GM19099 (cell line): ENCODE data around the gene DIP2C.

ENCODE experiments used
- POLR2A ChIP-seq: IDR thresholded peaks from 3 replicates; pipeline ENCODE4 v1.6.1; 2011; ENCODE audit warnings: low read depth; ENCODE audit not compliant: insufficient read length; ENCODE audit errors: extremely low read depth

DIP2C gene

DNA sequence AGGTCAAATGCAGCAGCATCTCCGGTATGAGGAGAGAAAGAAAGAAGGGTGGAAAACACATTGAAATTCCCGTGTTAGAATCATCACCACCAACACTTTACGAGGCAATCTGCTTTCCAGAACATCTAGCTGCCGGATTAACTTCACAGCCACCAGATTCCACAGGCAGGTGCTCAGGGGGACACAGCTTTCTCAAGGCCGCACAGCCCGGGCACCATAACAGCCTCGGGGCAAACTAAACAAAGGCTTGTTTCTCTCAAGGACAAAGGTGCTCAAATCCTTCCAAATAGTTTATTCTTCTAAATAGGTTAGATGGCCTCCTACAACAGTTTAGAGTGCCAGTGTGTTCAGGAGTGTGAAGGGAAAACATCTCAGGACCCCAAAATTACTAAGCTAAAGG lies 156.3 kb downstream of the DIP2C start:
- TF ChIP-seq POLR2A: no peak

DNA sequence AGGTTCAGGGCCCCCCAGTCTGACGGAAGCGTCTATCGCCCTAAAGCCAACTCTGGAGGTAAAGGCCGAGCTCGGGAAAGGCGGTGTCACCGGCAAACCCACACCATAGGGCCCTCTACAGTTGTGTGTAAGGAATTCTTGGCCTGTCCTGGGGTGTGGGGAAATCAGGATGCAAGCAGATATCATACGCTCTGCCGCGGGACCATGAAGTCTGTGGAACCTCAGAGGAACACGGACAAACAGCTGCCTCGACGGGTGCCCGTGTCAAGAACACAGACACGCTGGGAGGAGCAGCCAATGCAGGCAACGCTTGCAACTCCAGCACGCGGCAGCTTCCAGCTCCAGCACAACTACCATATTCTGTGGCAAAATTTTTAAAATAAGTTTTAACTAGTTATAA lies 157.9 kb downstream of the DIP2C start:
- TF ChIP-seq POLR2A: no peak

DNA sequence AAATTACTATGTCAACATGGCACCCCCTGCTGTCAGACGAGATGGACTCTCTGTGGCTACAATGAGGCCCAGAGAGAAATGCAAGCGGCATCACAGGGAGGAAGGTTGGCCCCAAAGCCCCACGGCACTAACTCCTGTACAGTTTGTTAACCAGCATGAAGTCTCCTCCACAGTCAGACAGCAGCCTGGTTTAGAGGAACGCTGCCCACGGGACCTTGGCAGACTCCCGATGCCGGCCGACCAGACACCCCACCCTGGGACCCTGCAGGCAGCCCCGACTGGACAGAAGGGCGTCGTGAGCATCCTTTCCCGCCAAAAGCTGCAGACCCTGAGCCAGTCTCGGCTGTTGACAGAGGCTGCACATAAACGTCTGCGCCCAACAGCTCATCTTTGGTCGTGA lies 158.8 kb downstream of the DIP2C start:
- no peak for TF ChIP-seq POLR2A

DNA sequence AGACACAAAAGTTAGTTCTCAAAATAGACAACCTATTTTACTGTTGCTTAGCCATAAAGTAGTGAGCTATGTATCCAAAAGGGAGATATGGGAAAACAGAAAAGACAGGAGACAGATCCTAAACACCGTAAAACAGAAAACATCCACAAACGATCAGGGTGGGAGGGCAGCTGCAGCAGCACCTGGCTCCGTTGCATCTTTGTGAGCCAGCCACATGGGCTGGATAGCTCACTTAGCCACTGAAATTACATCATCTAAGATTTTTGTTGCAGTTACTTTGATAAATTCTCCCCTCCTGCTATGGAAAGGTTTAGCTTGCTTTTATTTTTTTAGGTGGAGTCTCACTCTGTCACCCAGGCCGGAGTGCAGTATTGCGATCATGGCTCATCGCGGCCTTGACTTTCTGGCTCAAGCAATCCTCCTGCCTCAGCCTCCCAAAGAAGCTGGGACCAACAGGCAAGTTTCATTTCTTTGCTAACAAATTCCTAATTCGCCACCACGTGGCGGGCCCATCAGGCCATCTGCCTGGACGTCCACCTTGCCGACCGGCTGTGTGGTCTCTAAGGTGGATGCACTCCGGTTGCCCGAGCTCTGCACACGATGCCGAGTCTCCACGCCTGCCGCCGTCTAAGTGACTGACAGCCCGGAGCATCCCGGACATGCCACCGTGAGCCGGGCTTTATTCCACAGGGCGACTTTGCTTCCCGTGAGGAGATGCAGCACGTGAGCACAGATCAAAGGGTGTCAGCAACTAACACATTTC lies 159.8 kb downstream of the DIP2C start:
- no peak for TF ChIP-seq POLR2A

DNA sequence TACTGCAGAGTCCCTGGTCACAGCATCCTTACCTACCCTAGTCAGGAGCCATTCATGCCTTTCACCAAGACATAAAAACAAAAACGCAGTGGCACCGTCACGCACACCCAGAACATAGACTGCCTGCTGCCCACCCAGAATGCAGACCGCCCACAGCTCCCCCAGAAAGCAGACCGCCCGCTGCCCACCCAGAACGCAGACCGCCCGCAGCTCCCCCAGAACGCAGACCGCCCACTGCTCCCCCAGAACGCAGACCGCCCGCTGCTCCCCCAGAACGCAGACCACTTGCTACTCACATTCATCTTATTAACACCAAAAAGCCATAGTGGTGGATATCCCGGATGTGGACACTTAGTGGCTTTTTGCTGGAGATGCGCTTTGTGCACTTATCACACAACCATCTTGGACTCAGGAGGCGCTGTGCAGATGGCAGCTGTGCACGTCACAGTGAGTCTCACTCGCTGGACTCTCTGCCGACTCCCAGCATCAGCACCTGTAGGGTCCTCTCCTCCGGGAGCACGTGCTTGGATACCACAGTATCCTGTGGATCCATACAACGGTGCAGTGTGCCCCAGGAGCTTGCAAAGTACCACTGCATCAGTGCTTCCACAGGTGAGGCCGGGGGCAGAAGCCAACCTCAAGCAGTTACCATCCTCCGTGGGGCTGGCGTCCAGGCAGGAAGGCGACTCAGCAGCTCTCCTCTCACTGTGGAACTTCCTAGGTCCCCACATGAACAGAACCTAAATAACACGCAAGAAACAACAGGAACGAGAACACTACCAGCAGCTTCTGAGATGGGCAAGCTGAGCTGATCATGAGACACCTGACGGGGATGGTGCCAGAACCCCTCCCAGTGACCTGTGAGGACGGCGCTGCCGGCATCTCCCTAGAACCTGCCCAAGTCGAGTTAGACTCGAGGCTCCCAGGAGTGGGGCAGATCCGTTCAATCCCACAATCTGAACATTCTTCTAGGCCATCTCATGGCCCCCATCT lies 161.0 kb downstream of the DIP2C start:
- no peak for TF ChIP-seq POLR2A

DNA sequence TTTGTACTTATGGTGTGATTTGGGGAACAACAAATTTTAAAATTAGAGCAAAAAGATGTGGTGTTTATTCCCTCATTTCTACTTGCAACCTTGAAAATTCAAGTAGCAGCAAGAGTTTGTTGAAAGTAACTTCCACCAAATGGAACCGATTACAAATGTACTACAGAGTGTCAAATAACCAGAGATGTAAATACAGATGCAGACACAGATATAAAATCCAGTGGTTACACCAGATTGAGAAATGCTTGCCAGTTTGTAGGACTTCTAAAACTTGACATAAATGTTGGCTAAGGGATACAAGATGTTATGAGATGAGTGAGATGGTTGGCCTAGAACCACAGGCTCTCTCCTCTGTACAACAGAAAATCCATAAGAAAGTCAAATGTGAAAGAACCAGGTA lies 162.1 kb downstream of the DIP2C start:
- TF ChIP-seq POLR2A: no peak

DNA sequence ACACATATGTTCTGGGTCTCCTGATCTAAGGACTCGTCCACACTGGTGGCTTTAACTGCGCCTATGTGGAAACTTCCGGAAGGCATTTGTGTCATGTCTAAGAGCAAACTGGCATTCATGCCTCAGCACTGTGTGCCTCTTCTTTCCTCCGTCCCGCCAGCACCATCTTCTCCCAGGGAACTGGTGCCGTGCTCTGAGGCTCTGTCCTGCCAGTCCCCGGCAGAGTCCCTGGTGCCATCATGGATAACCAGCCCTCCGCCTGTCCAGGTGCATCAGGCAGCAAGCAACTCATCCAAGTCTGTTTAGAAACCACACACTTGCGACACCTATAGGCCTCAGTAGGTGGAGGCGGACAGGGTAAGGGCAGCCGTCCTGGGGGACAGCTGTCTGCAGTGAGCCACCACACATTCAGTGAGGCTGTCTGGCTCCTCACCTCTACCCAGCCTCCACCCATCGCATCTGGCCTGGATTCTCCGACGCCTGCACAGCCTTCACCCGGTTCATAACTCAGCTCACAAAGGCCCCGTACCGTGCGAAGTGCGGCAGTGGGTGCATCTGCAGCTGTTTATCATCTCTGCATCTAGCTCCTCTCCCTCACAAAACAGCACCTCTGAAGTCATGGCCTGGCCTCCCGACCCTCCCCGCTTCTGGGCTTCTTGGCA lies 162.7 kb downstream of the DIP2C start:
- no peak for TF ChIP-seq POLR2A

DNA sequence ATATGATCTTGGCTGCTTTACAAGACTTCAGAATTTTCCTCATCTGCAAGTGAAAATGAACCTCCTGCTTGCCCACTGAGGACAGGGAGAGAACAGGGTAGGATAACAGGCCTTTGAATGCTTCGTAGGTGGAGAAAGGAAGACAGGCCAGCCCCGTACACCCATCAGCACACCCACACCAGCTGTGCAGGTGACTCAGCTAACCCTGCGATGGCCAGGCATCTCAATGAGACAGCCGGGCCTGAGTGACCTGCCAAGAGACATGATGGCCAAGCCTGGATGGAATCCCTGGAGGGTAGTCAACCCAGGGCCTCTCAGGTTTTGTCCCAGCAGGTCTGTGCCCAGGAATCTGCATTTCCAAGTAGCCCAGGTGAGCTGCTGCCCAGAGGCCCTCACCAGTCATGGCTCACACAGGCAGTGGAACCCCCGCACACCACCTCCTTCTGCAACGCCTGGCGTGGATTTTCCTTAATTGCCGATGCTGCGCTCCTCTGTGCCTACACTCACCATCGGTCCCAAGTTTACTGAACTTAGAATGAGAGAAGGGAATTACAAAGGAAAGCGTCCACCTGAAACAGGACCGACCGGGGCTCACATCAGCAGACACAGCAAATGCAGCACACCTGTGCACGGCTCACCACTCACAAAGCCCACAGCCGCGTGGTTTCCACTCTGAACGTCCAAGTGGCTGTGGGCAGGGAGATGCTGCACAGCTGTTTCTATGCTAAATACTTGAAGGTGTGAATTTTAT lies 163.7 kb downstream of the DIP2C start:
- no peak for TF ChIP-seq POLR2A

DNA sequence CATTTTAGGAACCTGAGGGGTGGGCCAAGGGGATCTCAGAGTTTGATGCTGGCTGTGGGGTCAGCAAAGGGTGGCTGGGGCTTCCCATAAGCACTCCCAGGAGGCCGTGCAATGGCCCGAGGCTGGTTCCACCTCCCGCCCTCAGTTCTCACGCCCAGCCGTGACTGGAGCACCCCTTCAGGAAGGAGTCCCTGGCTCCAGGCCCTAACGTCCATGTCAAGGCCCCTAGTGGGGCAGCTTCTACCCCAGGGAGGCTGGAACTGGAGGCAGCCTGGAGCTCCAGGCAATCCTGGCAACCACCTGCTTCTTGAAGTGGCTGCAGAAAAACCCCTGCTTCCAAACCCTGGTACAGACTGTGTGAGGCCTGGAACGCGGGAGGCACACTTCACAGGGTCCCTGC lies 165.5 kb downstream of the DIP2C start:
- TF ChIP-seq POLR2A: no peak

DNA sequence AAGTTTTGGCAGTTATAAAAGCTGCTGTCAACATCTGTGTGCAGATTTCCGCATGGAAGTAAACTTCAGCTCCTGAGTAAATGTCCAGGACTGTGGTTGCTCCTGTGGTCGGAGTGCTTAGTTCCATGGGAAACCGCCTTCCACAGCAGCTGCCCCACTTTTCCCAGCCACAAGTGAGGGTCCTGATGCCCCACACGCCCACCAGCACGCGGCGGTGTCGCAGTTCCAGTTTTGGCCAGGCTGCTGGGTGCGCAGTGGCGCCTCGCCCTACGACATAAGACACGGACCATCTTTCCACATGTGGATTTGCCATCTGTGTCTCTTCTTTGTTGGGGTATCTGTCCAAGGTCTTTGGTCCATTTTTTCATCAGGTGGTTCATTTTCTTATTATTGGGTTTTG lies 167.1 kb downstream of the DIP2C start:
- no peak for TF ChIP-seq POLR2A

DNA sequence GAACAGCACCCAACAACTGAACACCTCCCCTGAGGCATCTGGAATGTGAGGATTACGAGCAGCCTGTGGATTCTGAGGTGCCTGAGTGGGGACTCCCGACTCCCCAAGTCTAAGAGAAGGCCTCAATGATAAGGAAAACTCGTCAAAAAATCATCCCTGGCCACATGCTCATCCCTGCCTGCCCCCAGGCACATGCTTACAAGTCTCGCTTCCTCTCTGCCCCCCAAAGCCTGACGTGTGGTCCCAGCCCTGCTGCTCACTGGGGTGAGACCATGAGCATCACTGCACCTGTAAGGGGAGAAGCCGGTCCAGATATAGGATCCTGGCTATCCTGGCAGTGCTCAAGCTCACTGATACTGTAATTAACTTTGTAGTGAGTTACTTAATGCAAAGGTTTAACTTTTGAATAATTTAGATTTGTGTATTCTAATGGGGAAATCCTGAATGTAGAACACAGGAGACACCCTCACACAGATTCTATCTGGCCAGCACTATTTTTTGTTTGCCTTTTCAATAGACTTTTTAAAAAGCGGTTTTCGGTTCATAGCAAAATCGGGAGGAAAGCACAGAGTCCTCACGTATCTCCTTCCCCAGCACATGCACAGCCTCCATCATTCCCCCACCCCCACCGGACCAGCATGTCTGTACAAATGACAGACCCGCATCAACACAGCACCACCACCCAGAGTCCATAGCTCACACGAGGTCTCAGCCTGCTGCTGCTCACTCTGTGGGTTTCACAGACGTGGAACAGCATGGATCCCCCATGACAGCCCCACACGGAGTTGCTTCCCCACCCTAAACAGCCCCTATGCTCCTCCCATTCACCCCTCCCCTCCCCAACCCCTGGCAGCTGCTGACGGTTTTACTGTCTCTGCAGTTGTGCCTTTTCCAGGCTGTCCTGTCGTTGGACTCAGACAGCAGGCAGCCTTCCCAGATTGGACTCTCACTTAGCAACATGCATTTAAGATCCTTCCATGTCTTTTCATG lies 167.9 kb downstream of the DIP2C start:
- no peak for TF ChIP-seq POLR2A

DNA sequence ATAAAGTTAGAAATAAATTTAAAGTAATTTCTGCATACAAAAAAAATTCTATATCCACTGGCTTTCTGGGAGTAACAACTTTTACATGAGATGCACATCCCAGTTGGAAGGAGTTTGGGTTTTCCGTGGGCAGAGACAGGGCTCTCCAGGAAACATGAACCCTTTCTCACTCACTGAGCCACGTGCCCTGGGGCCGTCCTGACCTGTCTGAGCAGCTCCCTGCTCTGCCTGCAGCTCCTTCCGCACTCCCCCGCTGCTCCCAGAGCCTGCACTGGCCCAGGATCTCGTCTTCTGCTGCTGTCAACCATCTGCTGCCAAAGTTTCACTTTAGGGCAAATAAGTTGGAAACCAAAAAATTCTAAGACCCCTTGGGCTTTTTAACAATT lies 169.1 kb downstream of the DIP2C start:
- TF ChIP-seq POLR2A: no peak

DNA sequence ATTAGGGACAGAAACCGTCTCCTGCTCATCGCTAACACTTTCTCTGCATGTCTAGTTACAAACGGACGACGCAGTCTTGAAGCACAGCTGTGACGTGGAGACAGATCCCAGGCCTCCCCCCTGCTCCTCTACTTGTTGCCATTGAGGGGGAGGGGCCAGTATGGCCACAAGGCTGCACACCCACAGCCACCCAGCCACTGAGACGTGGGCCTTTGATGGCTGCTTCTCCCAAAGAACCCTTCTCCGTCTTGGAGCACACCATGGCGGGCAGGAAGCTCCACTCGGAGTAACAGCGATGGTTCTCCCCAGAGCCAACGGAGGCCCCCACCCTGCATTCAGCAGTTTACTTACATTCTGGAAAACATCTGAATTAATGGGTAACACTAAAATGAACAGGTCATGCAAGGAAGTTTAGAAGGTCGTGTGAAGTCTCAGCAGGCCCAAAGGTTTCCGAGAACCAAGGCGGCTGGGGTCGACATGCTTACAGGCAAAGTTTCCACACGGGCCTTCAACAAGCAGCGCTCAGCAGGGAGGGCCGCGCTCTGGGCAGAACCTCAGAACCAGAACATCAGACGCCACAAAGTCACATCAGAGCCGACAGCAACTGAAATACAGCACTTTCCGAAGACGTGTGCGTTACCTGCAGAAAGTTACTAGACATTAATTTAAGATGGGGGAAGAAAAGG lies 169.6 kb downstream of the DIP2C start:
- no peak for TF ChIP-seq POLR2A
